NCI-H774 (cell line): ENCODE data around the gene GMPR.
"Not testable (repeated sequence)": the region's sequence is repeated elsewhere in the genome, so short reads cannot be mapped to it uniquely, and the experiment has no call there.

Experiments used
- DNase-seq: peaks from one replicate; lab custom pipeline; 2025; lab: John Stamatoyannopoulos, UW

The GMPR gene

GRCh38 chr6:16248271-16248853, 10.0 kb downstream of the GMPR start:
- no peak for DNase-seq

- DNase-seq, result peak; percentile 69
Measured at GRCh38 chr6:16249971-16250370, 11.6 kb downstream of the GMPR start.

GRCh38 chr6:16251706-16252105, 13.3 kb downstream of the GMPR start:
- no peak for DNase-seq

- DNase-seq, result no peak
Measured at GRCh38 chr6:16252686-16253299, 14.4 kb downstream of the GMPR start.

GRCh38 chr6:16253399-16254144, 15.2 kb downstream of the GMPR start:
- DNase-seq, result no peak

- DNase-seq, result no peak
Measured at GRCh38 chr6:16254535-16254934, 16.1 kb downstream of the GMPR start.

- DNase-seq, result no peak
Measured at GRCh38 chr6:16256781-16257180, 18.4 kb downstream of the GMPR start.

GRCh38 chr6:16257999-16258708, 19.8 kb downstream of the GMPR start:
- no peak for DNase-seq

- no peak for DNase-seq
Measured at GRCh38 chr6:16258709-16259075, 20.3 kb downstream of the GMPR start.

- not testable (repeated sequence) for DNase-seq
Measured at GRCh38 chr6:16259604-16260003, 21.2 kb downstream of the GMPR start.

- DNase-seq, result not testable (repeated sequence)
Measured at GRCh38 chr6:16260602-16261001, 22.2 kb downstream of the GMPR start.

GRCh38 chr6:16262773-16263172, 24.4 kb downstream of the GMPR start:
- DNase-seq, result not testable (repeated sequence)

GRCh38 chr6:16263464-16264099, 25.2 kb downstream of the GMPR start:
- DNase-seq, result not testable (repeated sequence)

- DNase-seq, result no peak
Measured at GRCh38 chr6:16264785-16265184, 26.4 kb downstream of the GMPR start.

GRCh38 chr6:16265351-16266341, 27.3 kb downstream of the GMPR start:
- no peak for DNase-seq

- DNase-seq, result no peak
Measured at GRCh38 chr6:16267428-16268263, 29.3 kb downstream of the GMPR start.

- DNase-seq, result not testable (repeated sequence)
Measured at GRCh38 chr6:16269442-16270070, 31.2 kb downstream of the GMPR start.

GRCh38 chr6:16270178-16270794, 31.9 kb downstream of the GMPR start:
- DNase-seq, result no peak

GRCh38 chr6:16271428-16271827, 33.0 kb downstream of the GMPR start:
- DNase-seq, result no peak
